ENCODE data around the gene OCEL1.
"Not testable (repeated sequence)": the region's sequence is repeated elsewhere in the genome, so short reads cannot be mapped to it uniquely, and the experiment has no call there.

DNA sequence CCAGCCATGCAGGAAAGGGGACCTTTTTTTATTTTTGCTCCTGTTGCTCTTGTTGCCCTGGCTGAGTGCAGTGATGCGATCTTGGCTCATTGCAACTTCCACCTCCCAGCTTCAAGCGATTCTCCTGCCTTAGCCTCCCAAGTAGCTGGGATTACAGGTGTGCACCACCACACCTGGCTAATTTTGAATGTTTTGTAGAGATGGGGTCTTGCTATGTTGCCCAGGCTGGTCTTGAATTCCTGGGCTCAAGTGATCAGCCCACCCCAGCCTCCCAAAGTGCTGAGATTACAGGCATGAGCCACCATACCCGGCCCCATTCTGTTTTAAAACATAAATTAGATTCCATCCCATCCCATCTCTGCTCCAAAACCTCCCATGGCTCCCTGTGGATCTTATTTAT is 48.9 kb downstream of the OCEL1 start:
- TF ChIP-seq, protein P1, sequence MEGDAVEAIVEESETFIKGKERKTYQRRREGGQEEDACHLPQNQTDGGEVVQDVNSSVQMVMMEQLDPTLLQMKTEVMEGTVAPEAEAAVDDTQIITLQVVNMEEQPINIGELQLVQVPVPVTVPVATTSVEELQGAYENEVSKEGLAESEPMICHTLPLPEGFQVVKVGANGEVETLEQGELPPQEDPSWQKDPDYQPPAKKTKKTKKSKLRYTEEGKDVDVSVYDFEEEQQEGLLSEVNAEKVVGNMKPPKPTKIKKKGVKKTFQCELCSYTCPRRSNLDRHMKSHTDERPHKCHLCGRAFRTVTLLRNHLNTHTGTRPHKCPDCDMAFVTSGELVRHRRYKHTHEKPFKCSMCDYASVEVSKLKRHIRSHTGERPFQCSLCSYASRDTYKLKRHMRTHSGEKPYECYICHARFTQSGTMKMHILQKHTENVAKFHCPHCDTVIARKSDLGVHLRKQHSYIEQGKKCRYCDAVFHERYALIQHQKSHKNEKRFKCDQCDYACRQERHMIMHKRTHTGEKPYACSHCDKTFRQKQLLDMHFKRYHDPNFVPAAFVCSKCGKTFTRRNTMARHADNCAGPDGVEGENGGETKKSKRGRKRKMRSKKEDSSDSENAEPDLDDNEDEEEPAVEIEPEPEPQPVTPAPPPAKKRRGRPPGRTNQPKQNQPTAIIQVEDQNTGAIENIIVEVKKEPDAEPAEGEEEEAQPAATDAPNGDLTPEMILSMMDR (IDR thresholded peaks at IDR 0.05) = not testable (repeated sequence)
- not testable (repeated sequence) for TF ChIP-seq POLR2A (IDR thresholded peaks at IDR 0.05)
